ENCODE data around the gene KCND3. TPM values are rescaled to one million over a fixed set of nuclear protein-coding genes. Genes with fewer than 3 reads are reported as not detected.

KCND3 gene
- polyA plus RNA-seq, 1 donor from 2014 or later, result 7.8 TPM

- no peak overlapping the region for H3K4me2 ChIP-seq (ENCODE audit: low read length)
- no peaks in the 10 kb centered on the region for H4K20me1 ChIP-seq (ENCODE audit: insufficient read depth)
- H3K4me3 ChIP-seq (ENCODE audit: low read length), result no peak overlapping the region
- H3K27me3 ChIP-seq (ENCODE audit: insufficient read depth, low read depth, low read length), result no peaks in the 10 kb centered on the region
- H3K9ac ChIP-seq (ENCODE audit: low read length), result no peak overlapping the region
- no peaks in the 10 kb centered on the region for H3F3A ChIP-seq (ENCODE audit: insufficient read depth, low read length, poor library complexity, severe bottlenecking)
- no peak for TF ChIP-seq SMC3 (conservative IDR thresholded peaks at IDR 0.05; ENCODE audit: poor library complexity)
- no peak for TF ChIP-seq REST (IDR thresholded peaks at IDR 0.05; ENCODE audit: borderline replicate concordance)
- no peaks in the 10 kb centered on the region for H3K36me3 ChIP-seq (ENCODE audit: insufficient read depth, low read length)
- H3K27ac ChIP-seq (ENCODE audit: low read length), result no peak overlapping the region
- no peaks in the 10 kb centered on the region for H3K9me2 ChIP-seq (ENCODE audit: insufficient read depth, low read length)
- H3K79me2 ChIP-seq (replicated peaks; ENCODE audit: insufficient read depth, low read length), result no peaks in the 10 kb centered on the region
- H3K9me3 ChIP-seq (ENCODE audit: low read length), result no peaks in the 10 kb centered on the region
- H2AFZ ChIP-seq (ENCODE audit: low read depth, low read length), result no peak overlapping the region
These were observed 106.9 kb downstream of the KCND3 start for GRCh38 chr1:111882559-111882958.

- no peak overlapping the region for H2AFZ ChIP-seq (ENCODE audit: low read depth, low read length)
- no peaks in the 10 kb centered on the region for H3K9me2 ChIP-seq (ENCODE audit: insufficient read depth, low read length)
- H3K9me3 ChIP-seq (ENCODE audit: low read length), result no peaks in the 10 kb centered on the region
- no peak overlapping the region for H3K4me3 ChIP-seq (ENCODE audit: low read length)
- no peaks in the 10 kb centered on the region for H3K36me3 ChIP-seq (ENCODE audit: insufficient read depth, low read length)
- no peaks in the 10 kb centered on the region for H3K79me2 ChIP-seq (replicated peaks; ENCODE audit: insufficient read depth, low read length)
- H3K27ac ChIP-seq (ENCODE audit: low read length), result no peak overlapping the region
- no peaks in the 10 kb centered on the region for H3K27me3 ChIP-seq (ENCODE audit: insufficient read depth, low read depth, low read length)
- no peak overlapping the region for H3K9ac ChIP-seq (ENCODE audit: low read length)
- no peak overlapping the region for H3K4me2 ChIP-seq (ENCODE audit: low read length)
- TF ChIP-seq CTCF (IDR thresholded peaks at IDR 0.05; ENCODE audit: poor library complexity, severe bottlenecking), result no peak
- TF ChIP-seq MXI1 (conservative IDR thresholded peaks at IDR 0.05; ENCODE audit: poor library complexity, severe bottlenecking), result no peak
- no peak for TF ChIP-seq TAF1 (IDR thresholded peaks at IDR 0.05; ENCODE audit: low read depth)
- no peak for TF ChIP-seq SMC3 (conservative IDR thresholded peaks at IDR 0.05; ENCODE audit: poor library complexity)
- TF ChIP-seq REST (IDR thresholded peaks at IDR 0.05; ENCODE audit: borderline replicate concordance), result no peak
- no peak for TF ChIP-seq EZH2 (IDR thresholded peaks at IDR 0.05; ENCODE audit: borderline replicate concordance, insufficient read depth, low read length, poor library complexity, severe bottlenecking)
- TF ChIP-seq EP300 (conservative IDR thresholded peaks at IDR 0.05; ENCODE audit: poor library complexity, severe bottlenecking), result no peak
- no peak for TF ChIP-seq RAD21 (conservative IDR thresholded peaks at IDR 0.05)
- TF ChIP-seq POLR2AphosphoS5 (IDR thresholded peaks at IDR 0.05), result no peak
- no peaks in the 10 kb centered on the region for H3F3A ChIP-seq (ENCODE audit: insufficient read depth, low read length, poor library complexity, severe bottlenecking)
- no peaks in the 10 kb centered on the region for H4K20me1 ChIP-seq (ENCODE audit: insufficient read depth)
These were observed 108.3 kb downstream of the KCND3 start for GRCh38 chr1:111880881-111881837.
